DMS53 treated with DMSO at 0.1 percent for 48 hours (cell line): ENCODE measurements around the gene TRAF2.
"Not testable (repeated sequence)": the region's sequence is repeated elsewhere in the genome, so short reads cannot be mapped to it uniquely, and the experiment has no call there.

Experiments used
- DNase-seq: peaks from one replicate; lab custom pipeline; 2025; ENCODE audit not compliant: unreplicated experiment; lab: John Stamatoyannopoulos, UW

The TRAF2 gene

GRCh38 chr9:136876476-136876875, 9.8 kb upstream of the TRAF2 start:
- DNase-seq, result no peak

- no peak for DNase-seq
Observed at GRCh38 chr9:136880651-136881050, 5.7 kb upstream of the TRAF2 start.

GRCh38 chr9:136881691-136882108, 4.6 kb upstream of the TRAF2 start:
- peak; percentile 46 for DNase-seq

GRCh38 chr9:136882109-136882946, 4.0 kb upstream of the TRAF2 start:
- peak; percentile 74 for DNase-seq

- not testable (repeated sequence) for DNase-seq
Observed at GRCh38 chr9:136882947-136883283, 3.4 kb upstream of the TRAF2 start.

- not testable (repeated sequence) for DNase-seq
Observed at GRCh38 chr9:136883670-136884069, 2.6 kb upstream of the TRAF2 start.

- no peak for DNase-seq
Observed at GRCh38 chr9:136886610-136887597, 588 bp downstream of the TRAF2 start.

- no peak for DNase-seq
Observed at GRCh38 chr9:136888454-136888853, 2.1 kb downstream of the TRAF2 start.

GRCh38 chr9:136889858-136890257, 3.5 kb downstream of the TRAF2 start:
- DNase-seq, result no peak

GRCh38 chr9:136890661-136891060, 4.3 kb downstream of the TRAF2 start:
- no peak for DNase-seq

GRCh38 chr9:136896027-136896426, 9.7 kb downstream of the TRAF2 start:
- DNase-seq, result no peak

- no peak for DNase-seq
Observed at GRCh38 chr9:136898483-136899100, 12.3 kb downstream of the TRAF2 start.

GRCh38 chr9:136899196-136899595, 12.9 kb downstream of the TRAF2 start:
- no peak for DNase-seq

GRCh38 chr9:136900556-136900955, 14.2 kb downstream of the TRAF2 start:
- DNase-seq, result no peak

GRCh38 chr9:136900988-136901515, 14.7 kb downstream of the TRAF2 start:
- peak; percentile 62 for DNase-seq

GRCh38 chr9:136901516-136902258, 15.4 kb downstream of the TRAF2 start:
- DNase-seq, result peak; percentile 86

- peak; percentile 83 for DNase-seq
Observed at GRCh38 chr9:136902259-136902821, 16.0 kb downstream of the TRAF2 start.

GRCh38 chr9:136903041-136903554, 16.8 kb downstream of the TRAF2 start:
- peak; percentile 98 for DNase-seq

GRCh38 chr9:136906266-136906665, 19.9 kb downstream of the TRAF2 start:
- DNase-seq, result no peak
